H9 (cell line): ENCODE measurements around the gene LEMD1. TPM values are rescaled to one million over a fixed set of nuclear protein-coding genes. Genes with fewer than 3 reads are reported as not detected.

ENCODE experiments used
- DNase-seq: peaks from one replicate; pipeline ENCODE4 v3.0.0-alpha.2; 2017
- H2AFZ ChIP-seq: one replicate; pipeline ENCODE4 v1.6.1; 2013; ENCODE audit warnings: mild to moderate bottlenecking, low read length, control low read depth, moderate library complexity
- H2AK5ac ChIP-seq: 2 replicates; pipeline ENCODE4 v1.6.1; 2013; ENCODE audit warnings: low read length, control low read depth, mixed read lengths; ENCODE audit not compliant: insufficient read length
- H2BK120ac ChIP-seq: one replicate; pipeline ENCODE4 v1.6.1; 2013; ENCODE audit warnings: low read depth, mild to moderate bottlenecking, low read length, control low read depth, inconsistent platforms; ENCODE audit not compliant: poor library complexity, severe bottlenecking
- H2BK12ac ChIP-seq: 2 replicates; pipeline ENCODE4 v1.6.1; 2013; ENCODE audit warnings: low read length, control low read depth, mixed read lengths, low read depth; ENCODE audit not compliant: insufficient read length
- H2BK15ac ChIP-seq: 2 replicates; pipeline ENCODE4 v1.6.1; 2013; ENCODE audit warnings: low read depth, low read length, control low read depth
- H2BK20ac ChIP-seq: one replicate; pipeline ENCODE4 v1.6.1; 2013; ENCODE audit warnings: low read depth, mild to moderate bottlenecking, low read length, control low read depth, inconsistent platforms; ENCODE audit not compliant: poor library complexity, severe bottlenecking
- H2BK5ac ChIP-seq: 2 replicates; pipeline ENCODE4 v1.6.1; 2013; ENCODE audit warnings: low read length, control low read depth, mixed read lengths; ENCODE audit not compliant: insufficient read length
- H3K14ac ChIP-seq: 2 replicates; pipeline ENCODE4 v1.6.1; 2013; ENCODE audit warnings: low read length, control low read depth; ENCODE audit not compliant: insufficient read depth
- H3K18ac ChIP-seq: 2 replicates; pipeline ENCODE4 v1.6.1; 2013; ENCODE audit warnings: low read depth, mild to moderate bottlenecking, mixed read lengths, low read length, control low read depth; ENCODE audit not compliant: insufficient read length
- H3K23ac ChIP-seq: 2 replicates; pipeline ENCODE4 v1.6.1; 2013; ENCODE audit warnings: low read length, control low read depth, mixed read lengths, low read depth; ENCODE audit not compliant: insufficient read length
- H3K23me2 ChIP-seq: 2 replicates; pipeline ENCODE4 v1.6.1; 2013; ENCODE audit warnings: low read depth, mild to moderate bottlenecking, mixed read lengths, low read length, control low read depth; ENCODE audit not compliant: insufficient read length, poor library complexity, severe bottlenecking
- H3K27ac ChIP-seq: 2 replicates; pipeline ENCODE4 v1.5.1; 2013; ENCODE audit warnings: low read length, control low read depth, mixed read lengths, low read depth; ENCODE audit not compliant: insufficient read length
- H3K27me3 ChIP-seq: 2 replicates; pipeline ENCODE4 v1.6.1; 2013; ENCODE audit warnings: low read length, control low read depth, inconsistent platforms; ENCODE audit not compliant: insufficient read depth
- H3K4ac ChIP-seq: 2 replicates; pipeline ENCODE4 v1.6.1; 2013; ENCODE audit warnings: low read depth, mild to moderate bottlenecking, control low read depth, inconsistent platforms, low read length, moderate library complexity
- H3K4me1 ChIP-seq: 2 replicates; pipeline ENCODE4 v1.6.1; 2013; ENCODE audit warnings: low read length, control low read depth, inconsistent platforms; ENCODE audit not compliant: insufficient read depth
- H3K4me2 ChIP-seq: 2 replicates; pipeline ENCODE4 v1.6.1; 2013; ENCODE audit warnings: low read length, control low read depth, mixed read lengths; ENCODE audit not compliant: insufficient read length, insufficient read depth
- H3K56ac ChIP-seq: 2 replicates; pipeline ENCODE4 v1.6.1; 2013; ENCODE audit warnings: low read depth, mild to moderate bottlenecking, mixed read lengths, low read length, control low read depth; ENCODE audit not compliant: insufficient read length
- H3K79me1 ChIP-seq: 2 replicates; pipeline ENCODE4 v1.6.1; 2013; ENCODE audit warnings: low read depth, mild to moderate bottlenecking, moderate library complexity, low read length, control low read depth, inconsistent platforms; ENCODE audit not compliant: insufficient read depth, poor library complexity, severe bottlenecking
- H3K79me2 ChIP-seq: 2 replicates; pipeline ENCODE4 v1.6.1; 2013; ENCODE audit warnings: low read length, control low read depth, inconsistent platforms; ENCODE audit not compliant: insufficient read depth
- H3K9ac ChIP-seq: 2 replicates; pipeline ENCODE4 v1.6.1; 2013; ENCODE audit warnings: low read length, control low read depth, mixed read lengths; ENCODE audit not compliant: insufficient read length; ENCODE audit errors: extremely low read depth
- H3K9me3 ChIP-seq: one replicate; pipeline ENCODE4 v1.6.1; 2013; ENCODE audit warnings: low read depth, low read length, inconsistent platforms; ENCODE audit not compliant: control insufficient read depth
- H3T11ph ChIP-seq: one replicate; pipeline ENCODE4 v1.6.1; 2013; ENCODE audit warnings: mild to moderate bottlenecking, low read length, control low read depth, inconsistent platforms
- H4K20me1 ChIP-seq: one replicate; pipeline ENCODE4 v1.6.1; 2013; ENCODE audit not compliant: control insufficient read depth, insufficient read length, insufficient read depth
- H4K5ac ChIP-seq: 2 replicates; pipeline ENCODE4 v1.6.1; 2013; ENCODE audit warnings: low read depth, mild to moderate bottlenecking, mixed read lengths, low read length, control low read depth; ENCODE audit not compliant: insufficient read length
- H4K8ac ChIP-seq: replicated peaks from 2 replicates; pipeline ENCODE4 v1.6.1; 2013; ENCODE audit warnings: low read length, control low read depth, mixed read lengths, low read depth; ENCODE audit not compliant: insufficient read length
- H4K91ac ChIP-seq: 2 replicates; pipeline ENCODE4 v1.6.1; 2013; ENCODE audit warnings: low read depth, mild to moderate bottlenecking, moderate library complexity, mixed read lengths, low read length, control low read depth; ENCODE audit not compliant: insufficient read length
- H3K27ac Mint-ChIP-seq, 3 experiments: 2 replicates in 2 of 3; 3 replicates in 1 of 3; pipeline ENCODE4 v1.8.0; 2020 to 2021; ENCODE audit warnings: mixed read lengths in 3 of 3, mild to moderate bottlenecking in 1 of 3, moderate library complexity in 1 of 3
- H3K27me3 Mint-ChIP-seq: 2 replicates; pipeline ENCODE4 v1.8.0; 2021; ENCODE audit warnings: low read depth, mild to moderate bottlenecking, moderate library complexity, mixed read lengths
- H3K36me3 Mint-ChIP-seq, 3 experiments: 2 replicates in 2 of 3; 3 replicates in 1 of 3; pipeline ENCODE4 v1.8.0; 2020 to 2021; ENCODE audit warnings: low read depth in 3 of 3, mixed read lengths in 3 of 3; ENCODE audit not compliant: insufficient read depth in 1 of 3
- H3K4me1 Mint-ChIP-seq, 2 experiments: 2 replicates each; pipeline ENCODE4 v1.8.0; 2020; ENCODE audit warnings: mixed read lengths in 2 of 2
- H3K4me3 Mint-ChIP-seq, 2 experiments: 2 replicates in 1 of 2; 3 replicates in 1 of 2; pipeline ENCODE4 v1.8.0; 2020 to 2021; ENCODE audit warnings: mild to moderate bottlenecking in 2 of 2, mixed read lengths in 2 of 2, moderate library complexity in 1 of 2
- H3K9me3 Mint-ChIP-seq, 2 experiments: 2 replicates in 1 of 2; 3 replicates in 1 of 2; pipeline ENCODE4 v1.8.0; 2020; ENCODE audit warnings: mild to moderate bottlenecking in 2 of 2, mixed read lengths in 2 of 2, moderate library complexity in 1 of 2
- WGBS: extraction: QIAGEN DNeasy Blood & Tissue Kit; methylation state at CpG from one replicate; pipeline ENCODE4 v1.1.7; 2013; ENCODE audit warnings: missing lambda C conversion rate, low lambda C conversion rate, mixed read lengths; ENCODE audit not compliant: insufficient read length; ENCODE audit errors: extremely low coverage; 5-methylcytosine and 5-hydroxymethylcytosine counted together
- total RNA-seq: library from RNA; stranded (reverse); gene quantifications from 2 replicates; pipeline ENCODE4 v1.2.1, GENCODE V29; 2021
- TF ChIP-seq, protein P1 (sequence below): fragments of 200-600 bp; sonication (generic); conservative IDR thresholded peaks from 3 replicates; pipeline ENCODE4 v1.8.0; 2021; ENCODE audit warnings: antibody characterized with exemption, mild to moderate bottlenecking

The LEMD1 gene
- total RNA-seq, 1 experiment from 2014 or later = 11.8 TPM

- peak overlapping the region; percentile 5 to 15; a peak in 3 of 5 replicates for H3K4me3 Mint-ChIP-seq
- Histone ChIP-seq H3K4me2 (no peak overlapping the region), H3K27ac (no peak overlapping the region)
Measured at GRCh38 chr1:205442051-205442725, 20.3 kb upstream of the LEMD1 start.

More at GRCh38 chr1:205442051-205442725, 20.3 kb upstream of the LEMD1 start:
- Histone ChIP-seq H2BK120ac (no peak overlapping the region), H3K79me2 (no peaks in the 10 kb centered on the region), H3K14ac (no peak overlapping the region), H2BK15ac (no peak overlapping the region), H3T11ph (no peak overlapping the region), H2BK5ac (no peak overlapping the region), H2AK5ac (no peak overlapping the region), H4K8ac (no peak overlapping the region), H2AFZ (no peak overlapping the region), H2BK20ac (no peak overlapping the region), H4K5ac (no peak overlapping the region), H4K20me1 (no peaks in the 10 kb centered on the region), H3K27me3 (no peaks in the 10 kb centered on the region), H3K23ac (no peak overlapping the region), H4K91ac (no peak overlapping the region), H3K23me2 (no peaks in the 10 kb centered on the region), H3K79me1 (no peaks in the 10 kb centered on the region), H3K18ac (no peak overlapping the region), H3K56ac (no peak overlapping the region), H3K9ac (no peak overlapping the region), H3K9me3 (no peaks in the 10 kb centered on the region), H3K4me1 (peaks cover 47% of the 10 kb centered on the region), H2BK12ac (no peak overlapping the region), H3K4ac (no peak overlapping the region)
- peaks cover 13% of the 10 kb centered on the region for H3K27me3 Mint-ChIP-seq
- peaks cover 79 to 85% of the 10 kb centered on the region in 2 experiments for H3K4me1 Mint-ChIP-seq
- peak overlapping the region in 2 of 3 experiments; percentile 57 to 92; a peak in 4 of 7 replicates for H3K27ac Mint-ChIP-seq
- no peaks in the 10 kb centered on the region for H3K9me3 Mint-ChIP-seq
- no CpG with 5 or more reads among the region's 12 CpGs for WGBS
- TF ChIP-seq, protein P1, sequence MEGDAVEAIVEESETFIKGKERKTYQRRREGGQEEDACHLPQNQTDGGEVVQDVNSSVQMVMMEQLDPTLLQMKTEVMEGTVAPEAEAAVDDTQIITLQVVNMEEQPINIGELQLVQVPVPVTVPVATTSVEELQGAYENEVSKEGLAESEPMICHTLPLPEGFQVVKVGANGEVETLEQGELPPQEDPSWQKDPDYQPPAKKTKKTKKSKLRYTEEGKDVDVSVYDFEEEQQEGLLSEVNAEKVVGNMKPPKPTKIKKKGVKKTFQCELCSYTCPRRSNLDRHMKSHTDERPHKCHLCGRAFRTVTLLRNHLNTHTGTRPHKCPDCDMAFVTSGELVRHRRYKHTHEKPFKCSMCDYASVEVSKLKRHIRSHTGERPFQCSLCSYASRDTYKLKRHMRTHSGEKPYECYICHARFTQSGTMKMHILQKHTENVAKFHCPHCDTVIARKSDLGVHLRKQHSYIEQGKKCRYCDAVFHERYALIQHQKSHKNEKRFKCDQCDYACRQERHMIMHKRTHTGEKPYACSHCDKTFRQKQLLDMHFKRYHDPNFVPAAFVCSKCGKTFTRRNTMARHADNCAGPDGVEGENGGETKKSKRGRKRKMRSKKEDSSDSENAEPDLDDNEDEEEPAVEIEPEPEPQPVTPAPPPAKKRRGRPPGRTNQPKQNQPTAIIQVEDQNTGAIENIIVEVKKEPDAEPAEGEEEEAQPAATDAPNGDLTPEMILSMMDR = no peak
- peaks cover 0 to 21% (median 7%) of the 10 kb centered on the region in 3 experiments; a peak in 5 of 7 replicates for H3K36me3 Mint-ChIP-seq
- no peak for DNase-seq
